Pons (tissue), 1 donor: ENCODE results near the gene GAB4.
"Not testable (repeated sequence)": the region's sequence is repeated elsewhere in the genome, so short reads cannot be mapped to it uniquely, and the experiment has no call there.

Experiments used
- DNase-seq: peaks from one replicate; pipeline ENCODE4 v3.0.0-alpha.2; 2016; ENCODE audit warnings: low spot score

GAB4 gene

GRCh38 chr22:17007852-17008731, at the start of gene GAB4:
GAB4 (minus strand) TSS chr22:17008222; CDS start chr22:17008114, 108 bp downstream.
- DNase-seq, result no peak

- DNase-seq, result no peak
Measured at GRCh38 chr22:17056807-17057206, 48.8 kb upstream of the GAB4 start.

- no peak for DNase-seq
Measured at GRCh38 chr22:17056058-17056457, 48.0 kb upstream of the GAB4 start.

- no peak for DNase-seq
Measured at GRCh38 chr22:17047656-17048055, 39.6 kb upstream of the GAB4 start.

GRCh38 chr22:17046566-17047348, 38.7 kb upstream of the GAB4 start:
- DNase-seq, result no peak

- DNase-seq, result no peak
Measured at GRCh38 chr22:17043521-17043920, 35.5 kb upstream of the GAB4 start.

- DNase-seq, result peak; percentile 26
Measured at GRCh38 chr22:17036842-17037711, 29.1 kb upstream of the GAB4 start.

GRCh38 chr22:17035976-17036841, 28.2 kb upstream of the GAB4 start:
- DNase-seq, result peak; percentile 44

GRCh38 chr22:17035246-17035645, 27.2 kb upstream of the GAB4 start:
- peak; percentile 57 for DNase-seq

GRCh38 chr22:17034532-17034931, 26.5 kb upstream of the GAB4 start:
- DNase-seq, result not testable (repeated sequence)

GRCh38 chr22:17032277-17032676, 24.3 kb upstream of the GAB4 start:
- not testable (repeated sequence) for DNase-seq

GRCh38 chr22:17024380-17024779, 16.4 kb upstream of the GAB4 start:
- not testable (repeated sequence) for DNase-seq

GRCh38 chr22:17015552-17015951, 7.5 kb upstream of the GAB4 start:
- not testable (repeated sequence) for DNase-seq

- DNase-seq, result not testable (repeated sequence)
Measured at GRCh38 chr22:17014101-17014440, 6.0 kb upstream of the GAB4 start.

GRCh38 chr22:17013396-17014100, 5.5 kb upstream of the GAB4 start:
- DNase-seq, result peak; percentile 93

- no peak for DNase-seq
Measured at GRCh38 chr22:17012267-17012666, 4.2 kb upstream of the GAB4 start.

GRCh38 chr22:17009640-17010291, 1.7 kb upstream of the GAB4 start:
- DNase-seq, result no peak

- DNase-seq, result no peak
Measured at GRCh38 chr22:17007257-17007656, 765 bp downstream of the GAB4 start.

GRCh38 chr22:16989915-16990314, 18.1 kb downstream of the GAB4 start:
- no peak for DNase-seq

- no peak for DNase-seq
Measured at GRCh38 chr22:16988257-16988656, 19.8 kb downstream of the GAB4 start.
